ENCODE results near the gene RNF43. TPM values are rescaled to one million over a fixed set of nuclear protein-coding genes. Genes with fewer than 3 reads are reported as not detected.

Gene RNF43
- total and polyA plus RNA-seq, 2 of the 13 experiments (the other 11 are each of a cell fraction or from before 2014, with no cell fraction given), result 31.0 to 53.4 TPM

GRCh38 chr17:58394534-58395223 lies 22.7 kb downstream of the RNF43 start (continued):
- TF ChIP-seq PCBP1 (IDR thresholded peaks at IDR 0.05; ENCODE audit: borderline replicate concordance, low read depth, low read length), result no peak
- no peak for TF ChIP-seq LRRFIP1 (CRISPR knock-in tag; conservative IDR thresholded peaks at IDR 0.05)
- TF ChIP-seq KLF11 (CRISPR knock-in tag; IDR thresholded peaks at IDR 0.05), result no peak
- peak; percentile 97 for TF ChIP-seq RCOR2 (CRISPR knock-in tag; IDR thresholded peaks at IDR 0.05)
- TF ChIP-seq ZNF558 (CRISPR knock-in tag; IDR thresholded peaks at IDR 0.05; ENCODE audit: borderline replicate concordance), result no peak
- no peak for TF ChIP-seq MEIS2 (CRISPR knock-in tag; IDR thresholded peaks at IDR 0.05)
- TF ChIP-seq SSRP1 (CRISPR knock-in tag; IDR thresholded peaks at IDR 0.05), result no peak
- TF ChIP-seq GATAD2A (CRISPR knock-in tag; IDR thresholded peaks at IDR 0.05), result peak; percentile 90
- no peak for TF ChIP-seq ZNF382 (CRISPR knock-in tag; IDR thresholded peaks at IDR 0.05; ENCODE audit: borderline replicate concordance)
- no peak for TF ChIP-seq MAFF (IDR thresholded peaks at IDR 0.05; ENCODE audit: low read depth, low read length)
- TF ChIP-seq BCL6 (CRISPR knock-in tag; IDR thresholded peaks at IDR 0.05), result peak; percentile 97
- no peak for TF ChIP-seq TFDP1 (CRISPR knock-in tag; IDR thresholded peaks at IDR 0.05; ENCODE audit: borderline replicate concordance)
- peak; percentile 83; the same call in 1 of the 2 replicates for TF ChIP-seq ZSCAN5A (CRISPR knock-in tag; IDR thresholded peaks at IDR 0.05; ENCODE audit: borderline replicate concordance)
- no peak for TF ChIP-seq NFAT5 (CRISPR knock-in tag; IDR thresholded peaks at IDR 0.05)
- no peak for TF ChIP-seq FOXP1 (IDR thresholded peaks at IDR 0.05)
- TF ChIP-seq FOXP1 (CRISPR knock-in tag; IDR thresholded peaks at IDR 0.05), result peak; percentile 76
- TF ChIP-seq ZFAT (CRISPR knock-in tag; conservative IDR thresholded peaks at IDR 0.05), result no peak
- peak; percentile 59; the same call in 1 of the 2 replicates for TF ChIP-seq RORA (CRISPR knock-in tag; IDR thresholded peaks at IDR 0.05)
- TF ChIP-seq ATF2 (CRISPR knock-in tag; IDR thresholded peaks at IDR 0.05), result peak; percentile 45; the same call in 1 of the 2 replicates
